ENCODE data around the gene CR1L. TPM values are rescaled to one million over a fixed set of nuclear protein-coding genes. Genes with fewer than 3 reads are reported as not detected.
A peak's percentile ranks its signal among the peaks of the same experiment; 100 is the strongest.

The CR1L gene
- total RNA-seq, 1 experiment from 2014 or later: 13.7 TPM

DNA sequence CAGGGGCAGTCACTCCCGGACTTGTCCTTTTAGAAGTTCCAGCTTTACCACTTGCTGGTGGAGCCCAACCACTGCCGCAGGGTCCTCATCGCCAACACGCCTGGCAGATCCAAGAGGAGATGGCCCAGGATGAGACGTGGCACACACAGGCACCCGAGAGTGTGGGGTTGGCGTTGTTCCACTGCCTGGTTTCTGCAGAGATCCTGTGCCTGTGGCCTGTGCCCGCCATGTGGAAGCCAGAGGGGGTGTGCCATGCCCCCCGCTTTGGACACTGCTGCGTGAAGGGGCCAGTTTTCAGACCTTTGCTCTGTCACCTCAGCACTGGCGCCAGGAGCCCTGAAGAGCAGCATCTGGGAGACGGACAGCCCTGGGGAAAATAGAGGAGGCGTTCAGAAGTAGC is 117.7 kb downstream of the CR1L start:
- ATAC-seq: no peak
- Mint-ChIP-seq H3K36me3 (peaks cover 92% of the 10 kb centered on the region), H3K27me3 (ENCODE audit: low read depth) (no peaks in the 10 kb centered on the region), H3K27ac (peak overlapping the region; percentile 74; the same call in 1 of the 2 replicates), H3K4me1 (no peaks in the 10 kb centered on the region), H3K4me3 (no peak overlapping the region), H3K9me3 (no peaks in the 10 kb centered on the region)
- POLR2A ChIA-PET: no interaction called here
- DNase-seq (ENCODE audit: low spot score): no peak
- TF ChIP-seq, protein P1, sequence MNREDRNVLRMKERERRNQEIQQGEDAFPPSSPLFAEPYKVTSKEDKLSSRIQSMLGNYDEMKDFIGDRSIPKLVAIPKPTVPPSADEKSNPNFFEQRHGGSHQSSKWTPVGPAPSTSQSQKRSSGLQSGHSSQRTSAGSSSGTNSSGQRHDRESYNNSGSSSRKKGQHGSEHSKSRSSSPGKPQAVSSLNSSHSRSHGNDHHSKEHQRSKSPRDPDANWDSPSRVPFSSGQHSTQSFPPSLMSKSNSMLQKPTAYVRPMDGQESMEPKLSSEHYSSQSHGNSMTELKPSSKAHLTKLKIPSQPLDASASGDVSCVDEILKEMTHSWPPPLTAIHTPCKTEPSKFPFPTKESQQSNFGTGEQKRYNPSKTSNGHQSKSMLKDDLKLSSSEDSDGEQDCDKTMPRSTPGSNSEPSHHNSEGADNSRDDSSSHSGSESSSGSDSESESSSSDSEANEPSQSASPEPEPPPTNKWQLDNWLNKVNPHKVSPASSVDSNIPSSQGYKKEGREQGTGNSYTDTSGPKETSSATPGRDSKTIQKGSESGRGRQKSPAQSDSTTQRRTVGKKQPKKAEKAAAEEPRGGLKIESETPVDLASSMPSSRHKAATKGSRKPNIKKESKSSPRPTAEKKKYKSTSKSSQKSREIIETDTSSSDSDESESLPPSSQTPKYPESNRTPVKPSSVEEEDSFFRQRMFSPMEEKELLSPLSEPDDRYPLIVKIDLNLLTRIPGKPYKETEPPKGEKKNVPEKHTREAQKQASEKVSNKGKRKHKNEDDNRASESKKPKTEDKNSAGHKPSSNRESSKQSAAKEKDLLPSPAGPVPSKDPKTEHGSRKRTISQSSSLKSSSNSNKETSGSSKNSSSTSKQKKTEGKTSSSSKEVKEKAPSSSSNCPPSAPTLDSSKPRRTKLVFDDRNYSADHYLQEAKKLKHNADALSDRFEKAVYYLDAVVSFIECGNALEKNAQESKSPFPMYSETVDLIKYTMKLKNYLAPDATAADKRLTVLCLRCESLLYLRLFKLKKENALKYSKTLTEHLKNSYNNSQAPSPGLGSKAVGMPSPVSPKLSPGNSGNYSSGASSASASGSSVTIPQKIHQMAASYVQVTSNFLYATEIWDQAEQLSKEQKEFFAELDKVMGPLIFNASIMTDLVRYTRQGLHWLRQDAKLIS (CRISPR knock-in tag; IDR thresholded peaks at IDR 0.05; ENCODE audit: borderline replicate concordance): no peak
- TF ChIP-seq NR2C2 (CRISPR knock-in tag; IDR thresholded peaks at IDR 0.05): no peak
- TF ChIP-seq ZNF121 (CRISPR knock-in tag; IDR thresholded peaks at IDR 0.05): no peak
- TF ChIP-seq TCF7 (CRISPR knock-in tag; IDR thresholded peaks at IDR 0.05; ENCODE audit: low read depth): no peak
- no peak for TF ChIP-seq ZNF423 (CRISPR knock-in tag; IDR thresholded peaks at IDR 0.05)
- no peak for TF ChIP-seq IRF2 (CRISPR knock-in tag; IDR thresholded peaks at IDR 0.05; ENCODE audit: borderline replicate concordance, low read depth)
- TF ChIP-seq ZNF219 (CRISPR knock-in tag; IDR thresholded peaks at IDR 0.05; ENCODE audit: borderline replicate concordance): no peak
- TF ChIP-seq, protein P2, sequence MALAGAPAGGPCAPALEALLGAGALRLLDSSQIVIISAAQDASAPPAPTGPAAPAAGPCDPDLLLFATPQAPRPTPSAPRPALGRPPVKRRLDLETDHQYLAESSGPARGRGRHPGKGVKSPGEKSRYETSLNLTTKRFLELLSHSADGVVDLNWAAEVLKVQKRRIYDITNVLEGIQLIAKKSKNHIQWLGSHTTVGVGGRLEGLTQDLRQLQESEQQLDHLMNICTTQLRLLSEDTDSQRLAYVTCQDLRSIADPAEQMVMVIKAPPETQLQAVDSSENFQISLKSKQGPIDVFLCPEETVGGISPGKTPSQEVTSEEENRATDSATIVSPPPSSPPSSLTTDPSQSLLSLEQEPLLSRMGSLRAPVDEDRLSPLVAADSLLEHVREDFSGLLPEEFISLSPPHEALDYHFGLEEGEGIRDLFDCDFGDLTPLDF (CRISPR knock-in tag; IDR thresholded peaks at IDR 0.05): no peak
- TF ChIP-seq, protein P3, sequence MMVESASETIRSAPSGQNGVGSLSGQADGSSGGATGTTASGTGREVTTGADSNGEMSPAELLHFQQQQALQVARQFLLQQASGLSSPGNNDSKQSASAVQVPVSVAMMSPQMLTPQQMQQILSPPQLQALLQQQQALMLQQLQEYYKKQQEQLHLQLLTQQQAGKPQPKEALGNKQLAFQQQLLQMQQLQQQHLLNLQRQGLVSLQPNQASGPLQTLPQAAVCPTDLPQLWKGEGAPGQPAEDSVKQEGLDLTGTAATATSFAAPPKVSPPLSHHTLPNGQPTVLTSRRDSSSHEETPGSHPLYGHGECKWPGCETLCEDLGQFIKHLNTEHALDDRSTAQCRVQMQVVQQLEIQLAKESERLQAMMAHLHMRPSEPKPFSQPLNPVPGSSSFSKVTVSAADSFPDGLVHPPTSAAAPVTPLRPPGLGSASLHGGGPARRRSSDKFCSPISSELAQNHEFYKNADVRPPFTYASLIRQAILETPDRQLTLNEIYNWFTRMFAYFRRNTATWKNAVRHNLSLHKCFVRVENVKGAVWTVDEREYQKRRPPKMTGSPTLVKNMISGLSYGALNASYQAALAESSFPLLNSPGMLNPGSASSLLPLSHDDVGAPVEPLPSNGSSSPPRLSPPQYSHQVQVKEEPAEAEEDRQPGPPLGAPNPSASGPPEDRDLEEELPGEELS (CRISPR knock-in tag; IDR thresholded peaks at IDR 0.05): no peak
- CTCF ChIA-PET: no interaction called here

DNA sequence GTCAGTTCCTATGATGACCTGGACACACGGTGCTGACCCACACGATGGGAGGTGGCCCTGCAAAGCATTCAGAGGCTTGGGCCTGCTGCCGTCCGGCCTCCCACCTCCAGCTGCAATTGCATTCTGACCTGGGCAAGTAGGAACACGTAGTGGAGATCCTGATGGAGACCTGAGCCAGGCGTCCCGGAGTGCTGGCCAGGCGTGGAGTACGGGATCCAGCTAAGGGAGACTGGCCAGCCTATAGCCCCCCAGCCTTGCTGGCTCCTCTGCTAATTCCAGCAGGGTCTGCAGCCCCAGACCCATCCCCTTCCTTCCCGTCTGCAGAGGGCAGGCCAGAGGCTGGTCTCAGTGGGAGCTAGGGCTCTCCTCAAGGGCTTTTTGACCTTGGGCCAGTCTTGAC is 118.2 kb downstream of the CR1L start:
- ChIA-PET POLR2A (no interaction called here), CTCF (interaction anchor here (0.6 kb wide), 1 partner anchor 35 kb away, joined by 3 read pairs; no protein-coding TSS in a partner anchor)
- Mint-ChIP-seq H3K27ac (peak overlapping the region; percentile 74), H3K4me3 (no peak overlapping the region), H3K27me3 (ENCODE audit: low read depth) (no peaks in the 10 kb centered on the region), H3K36me3 (peaks cover 91% of the 10 kb centered on the region), H3K4me1 (no peaks in the 10 kb centered on the region), H3K9me3 (no peaks in the 10 kb centered on the region)
- DNase-seq (ENCODE audit: low spot score) (no peak), ATAC-seq (peak; percentile 75)
- TF ChIP-seq ZNF263 (CRISPR knock-in tag; IDR thresholded peaks at IDR 0.05; ENCODE audit: low read depth): no peak
- no peak for TF ChIP-seq TEAD1 (CRISPR knock-in tag; IDR thresholded peaks at IDR 0.05)
- TF ChIP-seq GRHL2 (CRISPR knock-in tag; IDR thresholded peaks at IDR 0.05; ENCODE audit: insufficient replicate concordance, severe bottlenecking): no peak

DNA sequence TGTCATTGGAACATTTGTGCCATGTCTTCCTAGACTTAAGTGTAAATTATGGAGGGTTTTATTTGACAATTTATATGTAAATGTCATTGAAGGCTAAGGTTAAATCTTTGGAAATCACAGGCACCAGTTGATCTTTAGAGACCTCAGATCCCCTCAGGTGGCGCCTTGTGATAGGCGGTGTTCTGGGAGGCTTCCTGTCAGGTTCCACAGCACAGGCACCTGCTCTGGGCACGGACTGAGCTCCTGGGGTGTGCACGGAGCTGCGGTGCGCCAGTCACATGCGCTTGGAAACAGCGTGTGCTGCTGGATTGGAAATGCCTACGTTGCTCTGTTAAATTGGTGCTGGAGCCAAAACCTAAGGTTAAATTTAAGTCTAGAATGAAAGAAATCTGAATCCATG is 119.0 kb downstream of the CR1L start:
- ATAC-seq (no peak), DNase-seq (ENCODE audit: low spot score) (no peak)
- TF ChIP-seq SOX15 (CRISPR knock-in tag; IDR thresholded peaks at IDR 0.05): no peak
- TF ChIP-seq SMAD3 (CRISPR knock-in tag; IDR thresholded peaks at IDR 0.05; ENCODE audit: borderline replicate concordance): no peak
- TF ChIP-seq GRHL2 (CRISPR knock-in tag; IDR thresholded peaks at IDR 0.05; ENCODE audit: insufficient replicate concordance, severe bottlenecking): no peak
- TF ChIP-seq, protein P2 (CRISPR knock-in tag; IDR thresholded peaks at IDR 0.05): no peak
- TF ChIP-seq, protein P4, sequence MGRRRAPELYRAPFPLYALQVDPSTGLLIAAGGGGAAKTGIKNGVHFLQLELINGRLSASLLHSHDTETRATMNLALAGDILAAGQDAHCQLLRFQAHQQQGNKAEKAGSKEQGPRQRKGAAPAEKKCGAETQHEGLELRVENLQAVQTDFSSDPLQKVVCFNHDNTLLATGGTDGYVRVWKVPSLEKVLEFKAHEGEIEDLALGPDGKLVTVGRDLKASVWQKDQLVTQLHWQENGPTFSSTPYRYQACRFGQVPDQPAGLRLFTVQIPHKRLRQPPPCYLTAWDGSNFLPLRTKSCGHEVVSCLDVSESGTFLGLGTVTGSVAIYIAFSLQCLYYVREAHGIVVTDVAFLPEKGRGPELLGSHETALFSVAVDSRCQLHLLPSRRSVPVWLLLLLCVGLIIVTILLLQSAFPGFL (CRISPR knock-in tag; IDR thresholded peaks at IDR 0.05; ENCODE audit: borderline replicate concordance): no peak
- peaks cover 3% of the 10 kb centered on the region; the same call in 1 of the 2 replicates for H3K9me3 Mint-ChIP-seq
- no peak overlapping the region for H3K4me3 Mint-ChIP-seq
- no peaks in the 10 kb centered on the region for H3K4me1 Mint-ChIP-seq
- ChIA-PET POLR2A (no interaction called here), CTCF (no interaction called here)
- H3K27me3 Mint-ChIP-seq (ENCODE audit: low read depth): no peaks in the 10 kb centered on the region
- H3K36me3 Mint-ChIP-seq: peaks cover 91% of the 10 kb centered on the region
- peak overlapping the region; percentile 32; the same call in 1 of the 2 replicates for H3K27ac Mint-ChIP-seq

Data from WTC11 (cell line).